GM10266 (cell line): ENCODE data around the gene UVRAG.

Experiments
- DNase-seq: peaks from one replicate; pipeline ENCODE4 v3.0.0; 2012; ENCODE audit errors: extremely low spot score
- TF ChIP-seq, protein P1 (sequence below): IDR thresholded peaks from 2 replicates; pipeline ENCODE4 v1.5.1; 2012; ENCODE audit warnings: mild to moderate bottlenecking, low read depth; ENCODE audit not compliant: control insufficient read depth, insufficient read depth; ENCODE audit errors: missing control alignments

Gene UVRAG

DNA sequence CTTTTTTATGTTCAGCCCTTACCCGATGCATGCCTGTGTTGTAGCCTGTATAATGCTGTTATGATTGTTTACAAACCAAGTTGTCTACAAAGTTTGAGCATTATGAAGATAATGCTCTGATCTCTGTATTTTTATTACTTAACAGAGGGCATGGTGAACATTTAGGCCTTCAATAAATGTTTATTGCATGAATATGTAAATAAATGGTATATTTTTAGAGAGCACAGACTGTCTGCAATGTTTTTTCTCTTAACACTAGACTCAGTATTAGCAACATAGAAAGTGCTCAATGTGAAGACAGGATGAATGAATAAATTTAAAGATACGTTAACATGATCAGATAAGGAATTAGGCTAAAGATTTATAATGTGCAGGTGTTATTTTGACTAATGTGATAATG lies 130.9 kb downstream of the UVRAG start:
- no peak for DNase-seq
- TF ChIP-seq, protein P1, sequence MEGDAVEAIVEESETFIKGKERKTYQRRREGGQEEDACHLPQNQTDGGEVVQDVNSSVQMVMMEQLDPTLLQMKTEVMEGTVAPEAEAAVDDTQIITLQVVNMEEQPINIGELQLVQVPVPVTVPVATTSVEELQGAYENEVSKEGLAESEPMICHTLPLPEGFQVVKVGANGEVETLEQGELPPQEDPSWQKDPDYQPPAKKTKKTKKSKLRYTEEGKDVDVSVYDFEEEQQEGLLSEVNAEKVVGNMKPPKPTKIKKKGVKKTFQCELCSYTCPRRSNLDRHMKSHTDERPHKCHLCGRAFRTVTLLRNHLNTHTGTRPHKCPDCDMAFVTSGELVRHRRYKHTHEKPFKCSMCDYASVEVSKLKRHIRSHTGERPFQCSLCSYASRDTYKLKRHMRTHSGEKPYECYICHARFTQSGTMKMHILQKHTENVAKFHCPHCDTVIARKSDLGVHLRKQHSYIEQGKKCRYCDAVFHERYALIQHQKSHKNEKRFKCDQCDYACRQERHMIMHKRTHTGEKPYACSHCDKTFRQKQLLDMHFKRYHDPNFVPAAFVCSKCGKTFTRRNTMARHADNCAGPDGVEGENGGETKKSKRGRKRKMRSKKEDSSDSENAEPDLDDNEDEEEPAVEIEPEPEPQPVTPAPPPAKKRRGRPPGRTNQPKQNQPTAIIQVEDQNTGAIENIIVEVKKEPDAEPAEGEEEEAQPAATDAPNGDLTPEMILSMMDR: no peak

GRCh38 chr11:75946531-75947530 lies 131.8 kb downstream of the UVRAG start:
- no peak for DNase-seq

DNA sequence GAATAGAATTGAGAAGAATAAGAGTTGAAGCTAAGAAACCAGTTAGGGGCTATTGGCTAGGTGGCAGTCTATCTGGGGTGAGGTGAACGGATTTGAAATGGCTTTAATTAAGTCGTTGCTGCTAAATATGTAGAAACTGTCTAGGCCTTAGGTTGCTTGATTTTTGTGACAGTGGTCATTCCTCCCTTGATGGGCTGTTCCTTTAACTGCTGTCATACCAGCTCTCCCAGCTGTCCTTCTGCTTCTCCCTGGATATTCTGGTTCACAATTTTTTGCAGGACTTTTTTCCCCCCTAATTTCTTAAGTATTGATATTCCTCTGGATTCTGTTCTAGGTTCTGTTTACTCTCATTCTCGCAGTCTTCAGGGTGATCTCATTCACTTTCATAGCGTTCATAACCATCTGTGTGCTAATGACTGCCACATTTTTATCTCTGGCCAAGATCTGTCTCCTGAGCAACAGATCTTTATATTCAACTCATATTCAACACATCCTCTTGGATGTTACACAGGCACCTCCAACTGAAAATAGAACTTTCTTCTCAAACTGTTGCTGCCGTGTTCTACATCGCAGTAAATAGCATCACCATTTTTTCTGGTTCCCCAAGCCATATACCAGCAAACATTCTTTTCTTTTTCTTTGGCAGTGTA lies 134.1 kb downstream of the UVRAG start:
- DNase-seq: no peak
- TF ChIP-seq, protein P1: no peak

More at GRCh38 chr11:75946531-75947530, 131.8 kb downstream of the UVRAG start:
- TF ChIP-seq, protein P1: no peak

GRCh38 chr11:75950141-75950540 lies 135.1 kb downstream of the UVRAG start:
- no peak for DNase-seq
- TF ChIP-seq, protein P1: no peak

- no peak for DNase-seq
- TF ChIP-seq, protein P1: no peak
Measured at GRCh38 chr11:75954039-75954438, 139.0 kb downstream of the UVRAG start.

DNA sequence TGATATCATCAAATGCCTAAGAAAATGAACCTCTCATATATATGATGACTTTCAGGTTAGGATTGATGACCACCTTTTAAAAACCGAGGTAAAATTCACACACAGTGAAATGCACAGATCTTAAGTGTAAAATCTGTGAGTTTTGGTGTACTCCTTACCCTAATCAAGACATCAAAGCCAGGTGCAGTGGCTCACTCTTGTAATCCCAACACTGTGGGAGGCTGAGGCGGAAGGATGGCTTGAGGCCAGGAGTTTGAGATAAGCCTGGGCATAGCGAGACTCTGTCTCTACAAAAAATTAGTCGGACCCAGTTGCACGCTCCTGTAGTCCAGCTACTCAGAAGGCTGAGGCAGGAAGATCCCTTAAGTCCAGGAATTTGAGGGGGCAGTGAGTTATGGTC lies 140.4 kb downstream of the UVRAG start:
- no peak for DNase-seq
- TF ChIP-seq, protein P1: no peak
